Adipose tissue (tissue), 3 donors: ENCODE data around the gene SSX2IP. TPM values are rescaled to one million over a fixed set of nuclear protein-coding genes. Genes with fewer than 3 reads are reported as not detected.
"Not testable (repeated sequence)": the region's sequence is repeated elsewhere in the genome, so short reads cannot be mapped to it uniquely, and the experiment has no call there.

Experiments
- H3K27ac ChIP-seq: one replicate; pipeline ENCODE4 v1.5.1; 2013; ENCODE audit warnings: low read depth, low read length
- WGBS, 3 donors: extraction: QIAGEN DNeasy Blood & Tissue Kit; methylation state at CpG; one replicate each; pipeline ENCODE4 v1.1.7; 2013; 5-methylcytosine and 5-hydroxymethylcytosine counted together
- polyA plus RNA-seq, 3 donors: library from polyadenylated mRNA; stranded (reverse); fragments of 200-250 nt; gene quantifications; one replicate each; pipeline ENCODE4 v1.2.3, GENCODE V29; 2013
- donor health status: healthy with polysubstance abuse.
- donor health status: Bipolar disorder and iron deficiency.
- donor health status: healthy.

Gene SSX2IP
- polyA plus RNA-seq, 3 donors = 0.85 to 1.3 (median 1.2) TPM

DNA sequence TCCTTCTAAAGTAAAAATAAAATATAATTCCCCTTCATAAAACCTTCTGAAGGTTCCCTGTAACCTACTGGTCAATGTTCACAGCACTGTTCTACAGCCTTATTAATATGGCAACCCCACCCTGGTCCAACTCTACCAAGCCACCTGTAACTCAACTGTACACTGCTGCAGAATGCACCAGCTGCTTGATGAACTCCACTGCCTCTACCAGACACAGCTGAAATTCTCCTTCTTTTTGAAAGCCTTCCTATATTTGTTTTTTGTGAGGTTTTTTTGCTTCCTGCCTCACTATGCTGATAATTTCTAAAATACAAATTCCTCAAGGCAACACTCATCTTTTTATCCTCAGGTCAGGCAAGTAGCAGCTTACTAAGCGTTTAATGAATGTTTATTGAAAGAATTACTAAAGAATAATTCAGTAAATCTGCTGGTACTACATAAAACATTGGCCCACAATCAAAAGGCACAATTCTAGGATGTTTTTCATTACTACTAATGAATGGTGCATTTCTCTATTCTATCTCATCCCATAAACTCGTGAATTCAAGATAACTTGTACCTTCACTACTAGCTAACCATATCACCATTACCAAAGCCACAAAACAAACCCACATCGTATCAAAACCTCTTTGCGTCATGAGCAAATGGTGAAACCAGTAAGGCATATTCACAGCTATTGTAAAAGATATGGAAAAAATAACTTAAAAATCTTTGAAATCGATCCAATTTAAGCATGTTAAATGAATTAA lies 2.4 kb downstream of the SSX2IP start:
- WGBS, 3 donors = 79 to 81% (median 80%) methylated on average over 5 of the region's 5 CpGs
- H3K27ac ChIP-seq = no peak overlapping the region

DNA sequence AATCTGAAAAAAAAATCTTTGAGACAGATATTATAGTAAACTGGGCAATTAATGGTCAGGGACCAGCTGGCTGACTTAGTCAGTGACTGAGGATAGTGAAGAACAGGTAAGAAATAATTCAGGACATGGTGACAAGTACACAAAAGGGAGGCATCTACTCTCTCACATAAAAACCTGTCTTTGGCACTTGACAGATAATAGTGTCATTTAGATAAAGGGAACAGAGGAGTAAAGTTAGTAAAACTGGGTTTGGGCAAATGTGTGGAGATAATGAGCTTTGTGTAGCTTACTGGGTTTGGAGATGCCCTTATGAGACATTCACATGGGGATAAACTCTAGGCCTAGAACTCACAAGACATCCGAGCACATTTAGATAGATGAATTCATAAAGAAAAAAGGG lies 4.0 kb downstream of the SSX2IP start:
- H3K27ac ChIP-seq = no peak overlapping the region
- WGBS, 3 donors = 78 to 89% (median 85%) methylated on average over 1 of the region's 1 CpG

- H3K27ac ChIP-seq = no peak overlapping the region
- 79 to 96% (median 93%) methylated on average over 2 of the region's 2 CpGs for WGBS, 3 donors
Measured at GRCh38 chr1:84683508-84683907, 6.8 kb downstream of the SSX2IP start.

DNA sequence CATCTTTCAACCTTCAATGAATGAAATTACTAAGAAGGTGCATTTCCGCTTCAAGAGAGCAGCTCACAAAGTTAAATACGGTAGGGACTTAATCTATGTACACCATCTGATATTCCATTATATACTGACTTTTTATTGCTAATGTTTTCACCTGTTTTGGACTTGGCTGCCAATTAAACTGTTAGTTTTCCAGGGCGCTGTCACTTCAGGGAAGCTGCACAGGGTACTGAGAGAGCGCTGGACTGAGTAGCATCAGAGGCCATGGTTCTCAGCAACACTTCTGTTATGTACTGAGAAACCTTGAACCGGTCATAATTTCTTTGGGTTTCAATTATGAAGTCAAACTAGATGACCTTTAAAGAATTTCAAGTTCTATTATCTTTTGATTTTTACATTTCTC lies 8.2 kb downstream of the SSX2IP start:
- 96 to 98% (median 97%) methylated on average over 5 of the region's 5 CpGs for WGBS, 3 donors
- no peak overlapping the region for H3K27ac ChIP-seq

DNA sequence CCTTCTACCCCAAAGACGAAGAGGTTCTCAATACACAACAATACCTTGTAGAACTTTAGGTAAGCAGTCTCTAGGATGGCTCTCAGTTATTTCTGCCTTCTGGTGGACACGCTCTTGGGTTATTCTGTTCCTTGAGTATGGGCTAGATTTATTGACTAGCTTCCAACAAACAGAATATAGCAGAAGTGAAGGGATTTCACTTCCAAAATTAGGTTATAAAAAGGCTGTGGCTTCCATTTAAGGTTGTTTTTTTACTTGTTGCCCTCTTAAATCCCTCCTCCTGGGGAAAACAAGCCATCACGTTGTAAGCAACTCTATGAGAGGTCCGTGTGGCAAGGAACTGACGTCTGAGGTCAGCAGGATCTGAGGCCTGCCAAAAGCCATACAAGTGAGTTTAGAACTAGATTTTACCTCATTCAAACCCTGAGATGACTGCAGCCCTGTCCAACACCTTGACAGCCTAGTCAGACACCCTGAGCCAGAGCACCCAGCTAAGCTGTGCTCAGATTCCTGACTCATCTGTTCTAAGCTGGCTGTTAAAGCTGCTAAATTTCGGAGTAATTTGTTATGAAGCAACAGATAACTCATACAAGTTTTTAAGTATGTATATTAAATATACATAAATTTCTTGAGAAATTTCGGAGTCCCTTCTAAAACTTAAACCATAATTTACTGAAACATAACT lies 12.7 kb downstream of the SSX2IP start:
- no peak overlapping the region for H3K27ac ChIP-seq
- 81% methylated on average over 7 of the region's 7 CpGs for WGBS, 3 donors

DNA sequence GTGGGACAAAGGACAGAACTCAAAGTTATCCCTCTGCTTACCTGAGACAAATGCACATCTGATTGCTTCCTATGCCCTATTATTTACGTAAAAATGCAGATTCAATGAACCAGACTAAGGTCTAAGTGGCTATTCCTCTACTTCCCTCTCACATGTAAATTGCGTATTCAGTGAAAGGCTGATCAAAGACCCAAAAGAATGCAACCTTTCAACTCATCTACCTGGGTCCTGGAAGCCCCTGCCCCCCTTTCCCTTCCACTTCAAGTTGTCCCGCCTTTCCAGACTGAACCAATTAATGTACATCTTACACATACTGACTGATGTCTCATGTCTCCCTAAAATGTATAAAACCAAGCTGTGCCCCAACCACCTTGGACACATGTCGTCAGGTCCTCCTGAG lies 14.6 kb downstream of the SSX2IP start:
- WGBS, 3 donors = 94 to 98% (median 96%) methylated on average over 4 of the region's 4 CpGs
- H3K27ac ChIP-seq = no peak overlapping the region

- H3K27ac ChIP-seq = no peak overlapping the region
- WGBS, 3 donors = 30 to 74% (median 69%) methylated on average over 1 of the region's 1 CpG
Measured at GRCh38 chr1:84675106-84675505, 15.2 kb downstream of the SSX2IP start.

DNA sequence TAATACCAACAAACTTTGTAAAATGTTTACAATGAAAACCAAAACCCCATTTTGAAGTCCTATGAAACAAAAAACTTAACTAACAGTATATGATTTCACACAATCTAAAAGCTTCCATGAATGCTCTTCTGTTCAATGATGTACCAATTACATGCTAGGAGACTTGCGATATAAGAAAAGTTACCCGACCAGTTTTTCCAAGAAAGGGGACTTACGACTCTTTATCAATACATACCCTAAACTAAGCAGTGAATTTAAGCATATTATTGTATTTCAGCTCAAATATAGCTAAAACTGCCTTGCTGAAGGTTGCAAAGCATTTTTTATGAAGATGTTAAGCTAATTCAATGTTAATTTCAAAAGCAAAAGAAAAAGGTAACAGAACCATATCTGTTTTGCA lies 15.6 kb downstream of the SSX2IP start:
- 35 to 96% (median 87%) methylated on average over 3 of the region's 3 CpGs for WGBS, 3 donors
- no peak overlapping the region for H3K27ac ChIP-seq

- 62 to 100% (median 92%) methylated on average over 2 of the region's 2 CpGs for WGBS, 3 donors
- no peak overlapping the region for H3K27ac ChIP-seq
Measured at GRCh38 chr1:84674021-84674420, 16.2 kb downstream of the SSX2IP start.

DNA sequence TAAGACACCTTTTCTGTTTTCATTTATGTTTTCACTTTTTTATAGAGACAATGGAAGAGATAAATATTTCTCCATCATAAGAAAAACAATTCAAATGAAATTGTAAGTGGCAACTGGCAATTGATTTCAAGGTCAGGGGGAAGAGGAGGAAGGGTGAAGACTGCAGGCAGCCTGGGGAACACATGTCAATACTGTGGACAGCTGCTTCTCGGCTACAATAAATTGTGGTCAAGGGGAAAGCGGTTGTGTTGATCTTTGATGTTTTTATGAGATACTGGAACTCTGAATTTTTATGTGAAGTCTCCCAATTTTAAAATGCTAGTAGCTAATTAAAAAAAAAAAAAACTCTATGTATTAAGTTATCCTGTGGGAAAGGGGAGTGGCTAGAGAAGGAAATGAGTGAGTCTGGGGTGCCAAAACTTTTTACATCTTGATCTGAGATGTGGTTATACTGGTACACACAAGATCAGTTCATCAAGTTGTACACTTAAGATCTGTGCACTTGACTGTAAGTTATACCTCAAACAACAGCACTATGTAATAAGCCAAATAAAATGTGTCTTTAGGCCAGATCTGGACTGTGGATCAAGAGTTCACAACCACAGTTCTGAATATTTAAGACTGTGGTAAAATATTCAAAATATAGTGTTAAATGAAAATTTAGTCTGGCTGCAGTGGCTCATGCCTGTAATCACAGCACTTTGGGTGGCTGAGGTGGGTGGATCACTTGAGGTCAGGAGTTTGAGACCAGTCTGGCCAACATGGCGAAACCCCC lies 18.0 kb downstream of the SSX2IP start:
- WGBS, 3 donors = 81 to 87% (median 83%) methylated on average over 3 of the region's 3 CpGs
- H3K27ac ChIP-seq = no peak overlapping the region

DNA sequence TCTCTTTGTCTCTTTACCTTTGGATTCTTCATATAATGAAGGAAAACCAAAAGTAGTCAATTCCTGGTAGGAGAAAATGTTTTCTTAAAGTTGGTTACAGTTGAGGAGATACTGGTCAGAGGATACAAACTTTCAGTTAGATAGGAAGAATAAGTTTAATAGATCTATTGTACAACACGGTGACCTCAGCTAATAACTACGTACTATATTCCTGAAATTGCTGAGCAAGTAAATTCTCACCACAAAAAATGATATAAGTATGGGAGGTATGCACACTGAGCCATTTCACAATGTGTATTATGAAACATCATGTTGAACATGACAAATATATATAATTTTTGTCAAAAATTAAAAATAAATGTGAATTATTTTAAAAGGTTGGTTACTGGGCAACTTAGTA lies 20.4 kb downstream of the SSX2IP start:
- WGBS, 3 donors = 70 to 86% (median 82%) methylated on average over 2 of the region's 2 CpGs
- no peak overlapping the region for H3K27ac ChIP-seq

DNA sequence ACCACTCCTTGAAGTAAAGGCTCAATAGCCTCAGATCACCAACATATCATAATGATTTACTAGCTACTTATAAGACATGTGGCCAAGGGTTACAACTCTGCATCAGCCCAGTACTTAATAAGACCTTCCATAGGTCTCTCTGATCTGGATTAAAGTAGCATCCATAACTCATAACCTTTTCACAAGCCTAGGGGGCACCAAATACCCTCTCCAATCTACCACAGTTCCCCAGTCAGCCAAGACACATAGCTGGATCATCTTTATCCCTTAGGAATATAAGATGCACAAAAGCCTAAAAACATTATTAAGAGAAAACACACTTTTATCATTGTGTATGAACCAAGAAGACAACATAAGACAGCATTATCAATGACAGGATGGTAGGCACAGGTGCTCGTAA lies 22.1 kb downstream of the SSX2IP start:
- WGBS, 3 donors = 95 to 100% (median 97%) methylated on average over 1 of the region's 1 CpG
- no peak overlapping the region for H3K27ac ChIP-seq

DNA sequence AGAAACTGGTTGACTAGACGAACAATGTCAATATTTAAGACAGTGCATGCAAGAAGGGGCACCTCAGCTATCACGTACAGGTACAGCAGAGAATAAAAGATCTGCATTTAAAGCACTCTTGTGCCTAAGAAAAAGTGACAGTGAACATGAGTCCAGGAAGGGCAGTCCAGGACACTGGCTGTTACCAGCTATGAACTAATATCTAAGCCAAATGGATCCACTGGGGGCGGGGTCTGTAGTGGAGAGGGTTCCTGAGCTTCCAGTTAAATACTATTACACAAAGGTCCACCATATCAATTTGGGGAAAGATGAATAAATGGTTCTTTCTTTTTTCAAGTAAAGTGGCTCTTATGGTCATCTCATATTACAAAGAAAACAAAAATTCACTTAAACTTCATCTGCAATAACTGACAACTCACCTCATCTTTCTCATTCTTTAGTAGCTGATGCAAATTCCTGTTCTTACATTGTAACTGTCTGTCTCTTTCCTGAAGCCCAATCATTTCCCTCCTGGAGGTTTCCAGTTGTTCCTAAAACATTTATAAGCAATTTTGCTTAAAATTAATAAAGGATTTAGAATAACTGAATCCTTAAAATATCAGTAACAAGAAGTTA lies 24.5 kb downstream of the SSX2IP start:
- H3K27ac ChIP-seq = no peak overlapping the region
- 92 to 96% (median 94%) methylated on average over 3 of the region's 3 CpGs for WGBS, 3 donors

DNA sequence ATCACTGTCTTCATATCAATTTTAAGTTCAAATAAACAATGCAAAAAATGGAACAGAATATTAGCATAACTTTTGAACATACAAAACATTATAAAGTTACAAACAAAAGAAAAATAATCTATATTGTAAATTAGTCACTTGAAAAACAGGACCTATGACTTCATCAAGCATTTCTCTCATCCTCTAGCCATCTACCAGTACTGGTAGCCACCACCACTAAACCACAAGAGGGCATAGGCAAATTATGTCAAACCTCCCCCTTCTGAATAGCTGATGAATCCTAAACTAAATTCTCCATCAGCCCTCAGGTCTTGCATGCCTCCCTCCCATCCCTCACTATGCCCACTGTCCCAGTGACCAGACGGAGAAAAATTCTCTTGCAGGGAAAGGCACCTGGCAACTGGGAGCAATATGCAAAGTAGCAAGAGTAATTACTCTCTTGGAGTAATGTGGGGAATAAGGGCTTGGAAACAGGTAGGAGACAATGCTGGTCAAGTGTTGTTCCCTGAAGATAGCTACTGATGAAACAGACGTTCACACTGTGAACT lies 37.1 kb downstream of the SSX2IP start:
- H3K27ac ChIP-seq = no peak overlapping the region
- 86 to 94% (median 92%) methylated on average over 2 of the region's 2 CpGs for WGBS, 3 donors

- 91 to 93% (median 93%) methylated on average over 2 of the region's 2 CpGs for WGBS, 3 donors
- H3K27ac ChIP-seq = no peak overlapping the region
Measured at GRCh38 chr1:84644472-84644871, 45.8 kb downstream of the SSX2IP start.

- H3K27ac ChIP-seq = no peak overlapping the region
- WGBS, 3 donors = 81 to 97% (median 96%) methylated on average over 6 of the region's 6 CpGs
Measured at GRCh38 chr1:84643183-84643582, 47.1 kb downstream of the SSX2IP start.

DNA sequence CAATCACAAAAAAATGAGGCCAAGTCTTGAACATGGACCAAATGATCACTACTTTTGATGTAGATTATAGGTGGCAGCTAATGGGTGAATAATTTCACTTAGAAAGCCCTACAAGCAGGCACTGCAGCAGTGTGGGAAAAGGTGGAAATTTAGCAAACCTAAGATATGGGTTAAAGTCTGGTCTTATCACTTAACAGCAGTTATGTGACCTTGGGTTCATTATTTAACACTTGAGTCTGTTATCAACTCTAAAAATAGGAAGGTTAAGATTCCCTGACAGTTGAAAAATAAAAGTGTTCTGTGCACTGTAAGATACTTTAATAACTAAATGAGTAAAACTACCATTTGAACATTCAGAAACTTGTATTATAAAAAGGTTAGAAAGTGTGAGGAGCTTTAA lies 47.5 kb downstream of the SSX2IP start:
- H3K27ac ChIP-seq = no peak overlapping the region

GRCh38 chr1:84639731-84640130 lies 50.5 kb downstream of the SSX2IP start:
- H3K27ac ChIP-seq = not testable (repeated sequence)
- 82 to 91% (median 85%) methylated on average over 6 of the region's 6 CpGs for WGBS, 3 donors

GRCh38 chr1:84635429-84635828 lies 54.8 kb downstream of the SSX2IP start:
- H3K27ac ChIP-seq = no peak overlapping the region

More at GRCh38 chr1:84635429-84635828, 54.8 kb downstream of the SSX2IP start:
- WGBS, 3 donors = 87 to 90% (median 87%) methylated on average over 2 of the region's 2 CpGs
